GM12801 (cell line): ENCODE data around the gene GOLGA8F.
"Not testable (repeated sequence)": the region's sequence is repeated elsewhere in the genome, so short reads cannot be mapped to it uniquely, and the experiment has no call there.

ENCODE experiments used
- CTCF ChIP-seq: IDR thresholded peaks from one replicate; pipeline ENCODE4 v1.5.1; 2011; ENCODE audit warnings: control low read depth; ENCODE audit not compliant: insufficient read length; ENCODE audit errors: extremely low read depth

GOLGA8F gene

GRCh38 chr15:28378364-28378763 is at the start of gene GOLGA8F:
Gene GOLGA8F, plus strand, starts transcription at chr15:28378664. Its CDS starts 98 bp downstream, at chr15:28378762.
- TF ChIP-seq CTCF, result not testable (repeated sequence)

- not testable (repeated sequence) for TF ChIP-seq CTCF
Measured at GRCh38 chr15:28357984-28358383, 20.5 kb upstream of the GOLGA8F start, which contains the start of gene GOLGA6L24. Gene GOLGA6L24, minus strand, starts transcription at chr15:28358084. Its CDS starts 61 bp downstream, at chr15:28358023.
